ENCODE data around the gene ANTKMT. TPM values are rescaled to one million over a fixed set of nuclear protein-coding genes. Genes with fewer than 3 reads are reported as not detected.

Gene ANTKMT
- polyA plus RNA-seq, 4 donors: 23.0 to 55.5 (median 38.1) TPM

DNA sequence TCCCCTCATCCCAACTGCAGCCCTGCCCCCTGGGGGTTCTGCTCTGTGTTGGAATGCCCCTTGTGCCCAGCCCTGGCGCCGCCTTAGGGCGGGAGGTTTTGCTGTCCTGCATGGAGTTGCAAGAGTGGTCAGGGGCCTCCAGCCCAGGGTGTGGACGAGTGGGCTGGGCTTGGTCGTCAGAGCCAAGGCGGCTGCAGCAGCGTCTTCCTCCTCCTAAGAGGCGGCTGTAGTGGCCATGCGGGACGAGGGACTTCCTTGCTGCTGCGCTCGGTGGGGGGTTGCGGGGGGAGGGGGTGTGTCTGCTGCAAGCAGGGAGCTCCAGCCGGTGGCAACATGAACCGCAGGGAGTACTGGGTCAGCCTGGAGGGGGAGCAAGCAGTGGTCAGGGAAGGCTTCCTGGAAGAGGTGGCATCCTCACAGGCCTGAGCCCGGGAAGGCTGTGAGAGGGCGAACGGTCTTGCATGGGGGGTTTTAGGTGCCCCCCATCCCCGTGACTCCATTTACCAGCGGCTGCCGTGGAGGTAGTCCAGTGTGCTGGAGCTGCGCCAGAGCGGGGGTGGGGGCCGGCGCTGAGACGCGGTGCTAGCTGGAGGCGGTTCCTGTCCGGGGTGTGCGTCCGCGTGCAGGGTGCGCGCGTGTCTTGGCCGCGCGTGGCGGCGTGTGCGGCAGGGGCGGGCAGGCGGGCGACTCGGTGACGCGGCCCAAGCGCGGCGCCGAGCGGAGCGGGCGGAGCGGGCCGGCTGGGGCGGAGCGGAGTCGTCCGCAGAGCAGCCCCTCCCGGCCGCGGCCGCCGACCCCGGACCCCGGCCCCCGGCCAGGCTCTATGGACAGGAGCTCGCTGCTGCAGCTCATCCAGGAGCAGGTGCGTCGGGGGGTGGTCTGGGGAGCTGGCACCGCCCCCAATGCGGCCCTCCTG is 45.7 kb upstream of the ANTKMT start, which contains the start of gene RHBDL1:
TSS of gene RHBDL1 (plus strand) at position 704 of the 916 bp plus-strand sequence. CDS start at position 824, 120 bp downstream.
- FAIRE-seq: no peak
- Histone ChIP-seq H3K9me3 (ENCODE audit: control insufficient read depth in 2 of 2, insufficient read depth in 1 of 2, low read depth in 1 of 2, low read length in 1 of 2) (no peaks in the 10 kb centered on the region), H3K4me1 (ENCODE audit: control insufficient read depth in 3 of 3, insufficient read depth in 2 of 3, low read depth in 1 of 3, low read length in 2 of 3) (peaks cover 5 to 26% (median 5%) of the 10 kb centered on the region in 3 donors), H3K36me3 (ENCODE audit: control insufficient read depth in 3 of 3, insufficient read depth in 2 of 3, low read depth in 1 of 3, low read length in 3 of 3) (peaks cover 15 to 50% (median 19%) of the 10 kb centered on the region in 3 donors), H3K27me3 (ENCODE audit: control insufficient read depth in 3 of 3, insufficient read depth in 3 of 3, low read length in 3 of 3) (peaks cover 0 to 3% (median 0%) of the 10 kb centered on the region in 3 donors), H3K27ac (ENCODE audit: low read depth in 1 of 3, low read length in 2 of 3) (peak within 1 kb of the TSS in 1 of 3 donors; percentile 25), H3K4me3 (ENCODE audit: low read depth in 1 of 3, low read length in 3 of 3) (peak within 1 kb of the TSS; percentile 27 to 42 (median 39))
- peak; percentile 25 to 48 for DNase-seq
- WGBS, 3 donors: 5 to 10% (median 6%) methylated on average over 36 to 73 of the region's 73 CpGs

DNA sequence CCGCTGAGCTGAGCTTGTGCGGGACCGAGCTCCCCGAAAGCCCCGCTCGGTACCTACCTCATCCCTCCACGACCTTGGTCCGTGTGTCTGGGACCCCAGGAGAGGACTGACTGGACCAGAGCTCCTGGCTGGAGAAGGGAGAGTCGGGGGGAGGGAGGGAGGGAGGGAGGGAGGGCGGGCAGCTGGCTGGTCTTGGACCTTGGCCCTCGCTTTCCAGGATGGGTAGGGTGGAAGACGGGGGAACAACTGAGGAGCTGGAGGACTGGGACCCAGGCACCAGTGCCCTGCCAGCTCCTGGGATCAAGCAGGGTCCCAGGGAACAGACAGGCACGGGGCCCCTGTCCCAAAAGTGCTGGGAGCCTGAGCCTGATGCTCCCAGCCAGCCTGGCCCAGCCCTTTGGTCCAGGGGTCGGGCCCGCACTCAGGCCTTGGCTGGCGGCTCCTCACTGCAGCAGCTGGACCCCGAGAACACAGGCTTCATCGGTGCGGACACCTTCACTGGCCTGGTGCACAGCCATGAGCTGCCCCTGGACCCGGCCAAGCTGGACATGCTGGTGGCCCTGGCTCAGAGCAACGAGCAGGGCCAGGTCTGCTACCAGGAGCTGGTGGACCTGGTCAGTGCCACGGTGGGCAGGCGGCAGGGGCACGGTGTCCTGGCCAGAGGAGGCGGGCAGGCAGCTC is 44.9 kb upstream of the ANTKMT start:
- Histone ChIP-seq H3K36me3 (ENCODE audit: control insufficient read depth in 3 of 3, insufficient read depth in 2 of 3, low read depth in 1 of 3, low read length in 3 of 3) (peaks cover 12 to 42% (median 16%) of the 10 kb centered on the region in 3 donors), H3K4me3 (ENCODE audit: low read depth in 1 of 3, low read length in 3 of 3) (peak overlapping the region; percentile 27 to 42 (median 39)), H3K27ac (ENCODE audit: low read depth in 1 of 3, low read length in 2 of 3) (no peak overlapping the region), H3K27me3 (ENCODE audit: control insufficient read depth in 3 of 3, insufficient read depth in 3 of 3, low read length in 3 of 3) (peaks cover 0 to 3% (median 0%) of the 10 kb centered on the region in 3 donors), H3K9me3 (ENCODE audit: control insufficient read depth in 2 of 2, insufficient read depth in 1 of 2, low read depth in 1 of 2, low read length in 1 of 2) (no peaks in the 10 kb centered on the region), H3K4me1 (ENCODE audit: control insufficient read depth in 3 of 3, insufficient read depth in 2 of 3, low read depth in 1 of 3, low read length in 2 of 3) (peaks cover 5 to 28% (median 5%) of the 10 kb centered on the region in 3 donors)
- FAIRE-seq (no peak), DNase-seq (peak; percentile 63 to 64)
- WGBS, 3 donors: 16 to 39% (median 33%) methylated on average over 18 to 25 of the region's 25 CpGs

DNA sequence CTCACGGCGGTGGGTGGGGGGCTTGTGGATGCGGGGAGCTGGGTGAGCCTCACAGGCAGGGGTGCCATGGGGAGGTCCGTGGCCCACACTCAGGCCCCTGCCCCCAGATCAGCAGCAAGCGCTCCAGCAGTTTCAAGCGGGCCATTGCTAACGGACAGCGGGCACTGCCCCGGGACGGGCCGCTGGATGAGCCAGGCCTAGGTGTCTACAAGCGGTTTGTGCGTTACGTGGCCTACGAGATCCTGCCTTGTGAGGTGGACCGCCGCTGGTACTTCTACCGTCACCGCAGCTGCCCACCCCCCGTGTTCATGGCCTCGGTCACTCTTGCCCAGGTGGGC is 44.4 kb upstream of the ANTKMT start:
- no peak for FAIRE-seq
- WGBS, 3 donors: 30 to 80% (median 55%) methylated on average over 17 to 21 of the region's 21 CpGs
- Histone ChIP-seq H3K9me3 (ENCODE audit: control insufficient read depth in 2 of 2, insufficient read depth in 1 of 2, low read depth in 1 of 2, low read length in 1 of 2) (no peaks in the 10 kb centered on the region), H3K4me1 (ENCODE audit: control insufficient read depth in 3 of 3, insufficient read depth in 2 of 3, low read depth in 1 of 3, low read length in 2 of 3) (peaks cover 5 to 34% (median 8%) of the 10 kb centered on the region in 3 donors), H3K27ac (ENCODE audit: low read depth in 1 of 3, low read length in 2 of 3) (peak overlapping the region in 1 of 3 donors; percentile 25), H3K27me3 (ENCODE audit: control insufficient read depth in 3 of 3, insufficient read depth in 3 of 3, low read length in 3 of 3) (peaks cover 0 to 3% (median 0%) of the 10 kb centered on the region in 3 donors), H3K36me3 (ENCODE audit: control insufficient read depth in 3 of 3, insufficient read depth in 2 of 3, low read depth in 1 of 3, low read length in 3 of 3) (peaks cover 7 to 42% (median 16%) of the 10 kb centered on the region in 3 donors), H3K4me3 (ENCODE audit: low read depth in 1 of 3, low read length in 3 of 3) (no peak overlapping the region)
- no peak for DNase-seq

- no peak overlapping the region for H3K4me3 ChIP-seq (ENCODE audit: low read depth in 1 of 3, low read length in 3 of 3)
- peaks cover 8 to 37% (median 9%) of the 10 kb centered on the region in 3 donors for H3K4me1 ChIP-seq (ENCODE audit: control insufficient read depth in 3 of 3, insufficient read depth in 2 of 3, low read depth in 1 of 3, low read length in 2 of 3)
- peak; percentile 86 to 94 for DNase-seq
- 15 to 47% (median 30%) methylated on average over 22 to 23 of the region's 23 CpGs for WGBS, 3 donors
- no peak for FAIRE-seq
- H3K27me3 ChIP-seq (ENCODE audit: control insufficient read depth in 3 of 3, insufficient read depth in 3 of 3, low read length in 3 of 3): peaks cover 0 to 3% (median 0%) of the 10 kb centered on the region in 3 donors
- no peaks in the 10 kb centered on the region for H3K9me3 ChIP-seq (ENCODE audit: control insufficient read depth in 2 of 2, insufficient read depth in 1 of 2, low read depth in 1 of 2, low read length in 1 of 2)
- H3K27ac ChIP-seq (ENCODE audit: low read depth in 1 of 3, low read length in 2 of 3): peak overlapping the region in 1 of 3 donors; percentile 25
- H3K36me3 ChIP-seq (ENCODE audit: control insufficient read depth in 3 of 3, insufficient read depth in 2 of 3, low read depth in 1 of 3, low read length in 3 of 3): peaks cover 3 to 42% (median 15%) of the 10 kb centered on the region in 3 donors
Observed at GRCh38 chr16:676913-677312, 44.0 kb upstream of the ANTKMT start.

DNA sequence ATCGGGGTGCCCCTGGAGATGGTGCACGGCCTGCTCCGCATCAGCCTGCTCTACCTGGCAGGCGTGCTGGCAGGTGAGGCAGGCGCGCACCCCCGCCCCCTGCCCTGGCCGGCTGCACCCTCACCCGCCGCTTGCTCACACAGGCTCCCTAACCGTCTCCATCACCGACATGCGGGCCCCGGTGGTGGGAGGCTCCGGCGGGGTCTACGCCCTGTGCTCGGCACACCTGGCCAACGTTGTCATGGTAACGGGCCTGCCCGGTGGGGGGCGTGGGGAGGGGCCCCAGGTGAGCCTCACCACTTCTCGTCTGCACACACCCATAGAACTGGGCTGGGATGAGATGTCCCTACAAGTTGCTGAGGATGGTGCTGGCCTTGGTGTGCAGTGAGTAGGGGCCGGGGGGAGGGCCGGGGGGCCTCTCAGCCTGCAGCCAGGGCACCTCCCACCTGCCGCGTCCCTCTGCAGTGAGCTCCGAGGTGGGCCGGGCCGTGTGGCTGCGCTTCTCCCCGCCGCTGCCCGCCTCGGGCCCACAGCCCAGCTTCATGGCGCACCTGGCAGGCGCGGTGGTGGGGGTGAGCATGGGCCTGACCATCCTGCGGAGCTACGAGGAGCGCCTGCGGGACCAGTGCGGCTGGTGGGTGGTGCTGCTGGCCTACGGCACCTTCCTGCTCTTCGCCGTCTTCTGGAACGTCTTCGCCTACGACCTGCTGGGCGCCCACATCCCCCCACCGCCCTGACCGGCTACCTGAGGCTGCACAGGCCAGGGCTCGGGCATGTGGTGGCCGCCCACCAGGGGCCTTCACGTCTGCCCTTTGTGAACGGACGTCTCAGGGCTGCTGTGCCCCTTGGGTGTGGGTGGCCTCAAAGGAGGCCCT is 43.4 kb upstream of the ANTKMT start:
- Histone ChIP-seq H3K9me3 (ENCODE audit: control insufficient read depth in 2 of 2, insufficient read depth in 1 of 2, low read depth in 1 of 2, low read length in 1 of 2) (no peaks in the 10 kb centered on the region), H3K36me3 (ENCODE audit: control insufficient read depth in 3 of 3, insufficient read depth in 2 of 3, low read depth in 1 of 3, low read length in 3 of 3) (peaks cover 6 to 42% (median 9%) of the 10 kb centered on the region in 3 donors), H3K4me1 (ENCODE audit: control insufficient read depth in 3 of 3, insufficient read depth in 2 of 3, low read depth in 1 of 3, low read length in 2 of 3) (peaks cover 8 to 44% (median 10%) of the 10 kb centered on the region in 3 donors), H3K4me3 (ENCODE audit: low read depth in 1 of 3, low read length in 3 of 3) (no peak overlapping the region), H3K27ac (ENCODE audit: low read depth in 1 of 3, low read length in 2 of 3) (peak overlapping the region in 1 of 3 donors; percentile 30), H3K27me3 (ENCODE audit: control insufficient read depth in 3 of 3, insufficient read depth in 3 of 3, low read length in 3 of 3) (peaks cover 0 to 3% (median 0%) of the 10 kb centered on the region in 3 donors)
- DNase-seq (no peak), FAIRE-seq (no peak)
- 47 to 57% (median 53%) methylated on average over 49 to 57 of the region's 57 CpGs for WGBS, 3 donors

DNA sequence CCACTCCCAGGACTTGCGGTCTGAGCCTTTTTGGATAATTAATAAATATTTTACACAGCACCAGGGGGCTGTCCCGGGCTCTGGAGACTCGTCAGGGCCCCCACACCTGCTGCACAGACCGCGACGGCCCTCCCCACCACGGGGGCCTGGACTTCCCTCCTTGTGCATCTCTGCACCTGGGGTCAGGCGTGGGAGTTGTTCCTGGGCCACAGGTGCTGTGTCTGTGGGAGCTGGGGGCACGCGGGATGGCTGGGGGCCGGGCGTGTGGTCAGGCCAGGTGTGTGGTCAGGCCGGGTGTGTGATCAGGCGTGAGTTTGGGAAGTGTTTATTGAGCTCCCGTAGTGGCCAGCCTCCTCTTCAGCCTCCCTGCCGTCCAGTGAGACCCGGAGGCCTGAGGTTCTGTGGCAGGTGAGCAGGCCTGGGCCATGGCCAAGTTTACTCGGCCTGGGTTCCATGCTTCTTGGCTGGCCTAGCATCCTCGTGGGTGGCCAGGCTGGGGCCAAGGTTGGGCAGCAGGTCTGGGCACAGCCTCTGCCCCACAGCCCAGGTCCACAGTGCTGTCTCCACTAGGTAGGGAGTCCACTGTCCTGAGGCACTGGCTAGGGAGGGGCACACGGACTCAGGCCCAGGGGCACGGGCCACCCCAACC is 42.6 kb upstream of the ANTKMT start:
- FAIRE-seq (no peak), DNase-seq (no peak)
- WGBS, 3 donors: 70 to 77% (median 76%) methylated on average over 19 to 21 of the region's 21 CpGs
- H3K4me3 ChIP-seq (ENCODE audit: low read depth in 1 of 3, low read length in 3 of 3): no peak overlapping the region
- peaks cover 8 to 51% (median 10%) of the 10 kb centered on the region in 3 donors for H3K4me1 ChIP-seq (ENCODE audit: control insufficient read depth in 3 of 3, insufficient read depth in 2 of 3, low read depth in 1 of 3, low read length in 2 of 3)
- H3K9me3 ChIP-seq (ENCODE audit: control insufficient read depth in 2 of 2, insufficient read depth in 1 of 2, low read depth in 1 of 2, low read length in 1 of 2): no peaks in the 10 kb centered on the region
- peaks cover 5 to 42% (median 8%) of the 10 kb centered on the region in 3 donors for H3K36me3 ChIP-seq (ENCODE audit: control insufficient read depth in 3 of 3, insufficient read depth in 2 of 3, low read depth in 1 of 3, low read length in 3 of 3)
- peaks cover 0 to 3% (median 0%) of the 10 kb centered on the region in 3 donors for H3K27me3 ChIP-seq (ENCODE audit: control insufficient read depth in 3 of 3, insufficient read depth in 3 of 3, low read length in 3 of 3)
- peak overlapping the region in 1 of 3 donors; percentile 5 for H3K27ac ChIP-seq (ENCODE audit: low read depth in 1 of 3, low read length in 2 of 3)
